SKM-1 (cell line): ENCODE data around the gene DDX20.

Experiments used
- DNase-seq: peaks from one replicate; lab custom pipeline; 2025; ENCODE audit not compliant: unreplicated experiment; lab: John Stamatoyannopoulos, UW

DDX20 gene, protein sequence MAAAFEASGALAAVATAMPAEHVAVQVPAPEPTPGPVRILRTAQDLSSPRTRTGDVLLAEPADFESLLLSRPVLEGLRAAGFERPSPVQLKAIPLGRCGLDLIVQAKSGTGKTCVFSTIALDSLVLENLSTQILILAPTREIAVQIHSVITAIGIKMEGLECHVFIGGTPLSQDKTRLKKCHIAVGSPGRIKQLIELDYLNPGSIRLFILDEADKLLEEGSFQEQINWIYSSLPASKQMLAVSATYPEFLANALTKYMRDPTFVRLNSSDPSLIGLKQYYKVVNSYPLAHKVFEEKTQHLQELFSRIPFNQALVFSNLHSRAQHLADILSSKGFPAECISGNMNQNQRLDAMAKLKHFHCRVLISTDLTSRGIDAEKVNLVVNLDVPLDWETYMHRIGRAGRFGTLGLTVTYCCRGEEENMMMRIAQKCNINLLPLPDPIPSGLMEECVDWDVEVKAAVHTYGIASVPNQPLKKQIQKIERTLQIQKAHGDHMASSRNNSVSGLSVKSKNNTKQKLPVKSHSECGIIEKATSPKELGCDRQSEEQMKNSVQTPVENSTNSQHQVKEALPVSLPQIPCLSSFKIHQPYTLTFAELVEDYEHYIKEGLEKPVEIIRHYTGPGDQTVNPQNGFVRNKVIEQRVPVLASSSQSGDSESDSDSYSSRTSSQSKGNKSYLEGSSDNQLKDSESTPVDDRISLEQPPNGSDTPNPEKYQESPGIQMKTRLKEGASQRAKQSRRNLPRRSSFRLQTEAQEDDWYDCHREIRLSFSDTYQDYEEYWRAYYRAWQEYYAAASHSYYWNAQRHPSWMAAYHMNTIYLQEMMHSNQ

DNA sequence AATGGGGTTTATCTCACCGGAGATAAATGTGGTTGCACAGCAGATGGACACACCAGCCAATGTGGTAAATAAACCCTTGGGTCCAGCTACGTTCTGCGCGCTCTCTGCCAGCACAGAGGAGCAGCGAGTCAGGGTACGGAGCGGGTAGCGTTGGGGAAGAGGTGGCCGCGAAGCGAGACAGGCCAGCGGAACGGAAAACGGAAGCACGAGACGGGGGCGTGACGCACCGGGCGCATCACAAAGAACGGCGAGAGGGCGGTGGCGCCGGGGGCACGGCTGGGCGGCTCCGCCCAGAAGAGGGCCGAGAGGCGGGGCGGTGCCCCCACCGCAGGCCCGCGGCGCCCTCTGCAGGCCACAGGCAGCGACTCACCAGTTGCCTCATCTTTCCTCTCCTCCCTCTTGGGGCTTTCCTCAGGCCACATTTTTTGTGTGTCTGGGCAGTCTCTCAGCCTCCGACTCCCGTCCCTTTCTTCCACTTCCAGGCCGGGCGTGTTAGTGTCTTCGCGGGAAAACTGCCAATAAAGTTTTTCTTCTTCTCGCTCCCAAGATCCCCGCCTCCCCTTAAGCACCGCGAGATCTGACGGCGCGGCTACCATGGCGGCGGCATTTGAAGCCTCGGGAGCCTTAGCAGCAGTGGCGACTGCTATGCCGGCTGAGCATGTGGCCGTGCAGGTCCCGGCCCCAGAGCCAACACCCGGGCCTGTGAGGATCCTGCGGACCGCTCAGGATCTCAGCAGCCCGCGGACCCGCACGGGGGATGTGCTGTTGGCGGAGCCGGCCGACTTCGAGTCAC is at the start of gene DDX20:
Gene DDX20 (plus strand): TSS at position 571 of the 793 bp plus-strand sequence. CDS start 24 bp downstream, at position 595.
- DNase-seq: peak; percentile 89

DNA sequence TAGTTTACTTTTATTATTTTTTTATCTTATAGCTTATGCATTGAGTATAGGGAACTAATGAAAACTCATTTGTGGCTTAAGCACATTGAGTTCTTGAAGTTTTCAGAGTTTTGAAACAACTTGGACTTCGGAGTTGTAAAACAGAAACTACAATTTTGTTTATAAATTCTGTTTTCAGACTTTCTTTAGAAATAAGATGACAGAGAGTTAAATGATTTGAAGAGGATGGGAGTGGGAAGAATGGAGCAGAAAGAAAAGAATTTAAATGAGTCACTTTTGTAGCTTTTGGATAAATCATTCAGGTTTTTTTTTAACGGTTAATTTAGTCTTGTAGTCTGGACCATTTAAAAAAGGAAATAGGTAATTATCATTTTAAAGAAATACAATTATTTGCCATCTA is 48.8 kb upstream of the DDX20 start:
- no peak for DNase-seq

DNA sequence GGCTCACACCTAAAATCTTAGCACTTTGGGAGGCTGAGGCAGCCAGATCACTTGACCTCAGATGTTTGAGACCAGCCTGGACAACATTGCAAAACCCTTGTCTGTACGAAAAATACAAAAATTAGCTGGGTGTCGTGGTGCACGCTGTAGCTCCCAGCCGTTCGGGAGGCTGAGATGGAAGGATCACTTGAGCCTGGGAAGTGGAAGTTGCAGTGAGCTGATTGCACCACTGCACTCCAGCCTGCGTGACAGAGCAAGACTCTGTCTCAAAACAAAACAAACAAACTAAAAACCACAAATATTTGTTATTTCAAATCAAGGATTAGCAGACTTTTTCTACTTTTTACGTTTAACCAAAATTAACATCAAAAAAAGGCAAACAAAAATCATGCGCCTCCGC is 47.8 kb upstream of the DDX20 start:
- no peak for DNase-seq

DNA sequence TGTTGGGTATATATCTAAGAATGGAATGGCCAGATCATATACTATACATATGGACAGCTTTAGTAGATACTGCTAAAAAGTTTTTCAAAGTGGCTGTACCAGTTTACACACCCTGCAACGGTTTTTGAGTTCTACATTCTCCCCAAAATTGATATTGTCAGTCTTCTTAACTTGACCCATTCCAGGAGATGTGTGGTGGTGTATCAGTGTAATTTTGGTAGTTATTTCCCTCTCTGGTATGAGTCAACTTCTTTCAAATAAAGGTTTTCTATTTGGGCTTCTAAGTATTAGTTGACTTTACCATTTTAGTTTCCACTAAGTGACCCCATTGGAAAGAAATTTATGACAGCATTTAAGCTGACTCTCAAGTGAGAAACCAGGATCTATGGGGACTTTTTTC is 45.7 kb upstream of the DDX20 start:
- no peak for DNase-seq

DNA sequence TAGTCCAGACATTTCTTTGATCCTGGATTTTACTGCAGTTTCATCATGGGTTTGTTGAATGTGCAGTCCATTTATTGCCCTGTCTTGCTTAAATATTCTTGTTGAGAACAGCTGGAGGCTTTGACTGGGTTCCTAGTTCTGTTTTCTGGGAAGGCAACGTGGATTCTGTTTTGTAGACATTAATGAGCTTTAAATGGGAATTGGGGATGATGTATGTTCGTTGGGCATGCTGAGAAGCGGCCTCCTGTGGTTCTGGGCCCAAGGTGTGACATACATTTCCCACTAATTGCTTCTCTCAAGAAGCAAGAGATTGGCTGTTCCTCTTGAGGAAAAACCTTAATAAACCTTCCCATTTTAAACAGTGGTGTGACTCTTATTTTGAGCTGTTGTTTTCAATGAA is 39.4 kb upstream of the DDX20 start:
- no peak for DNase-seq

DNA sequence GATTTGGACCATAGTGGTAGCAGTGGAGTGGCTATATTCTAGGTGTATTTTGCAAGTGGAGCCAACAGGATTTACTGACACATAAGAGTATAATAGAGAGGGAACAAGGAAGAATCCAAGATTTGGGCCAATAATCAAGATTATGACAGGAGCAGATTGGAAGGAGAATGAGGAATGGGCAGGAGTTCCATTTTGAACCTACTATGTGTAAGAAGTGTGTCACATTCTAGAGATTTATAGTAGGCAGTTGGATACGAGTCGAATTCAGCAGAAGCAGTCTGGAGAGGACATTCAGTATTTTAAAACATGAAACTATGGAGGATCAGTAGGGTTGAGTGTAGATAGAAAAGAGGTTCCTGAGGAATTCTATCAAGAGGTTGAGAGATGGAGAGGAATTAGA is 38.3 kb upstream of the DDX20 start:
- no peak for DNase-seq

DNA sequence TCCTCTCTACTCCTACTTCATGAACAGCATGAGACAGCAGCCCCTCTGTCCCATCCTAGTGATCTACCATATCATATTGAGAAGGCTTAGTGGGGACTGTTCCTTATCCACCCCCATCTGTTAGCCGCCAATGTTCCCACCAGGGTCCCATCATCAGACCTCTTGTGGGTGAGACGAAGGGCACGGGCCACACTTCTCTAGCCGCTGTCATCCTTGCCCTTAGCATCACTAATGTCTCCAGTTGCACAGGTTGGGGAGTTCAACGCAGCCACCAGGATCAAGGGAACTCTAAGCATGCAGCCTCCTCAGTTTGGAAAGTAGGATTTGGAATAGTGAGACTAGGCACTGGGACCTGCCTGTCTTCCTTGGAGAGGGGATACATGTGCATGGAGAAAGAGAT is 36.6 kb upstream of the DDX20 start:
- DNase-seq: no peak

DNA sequence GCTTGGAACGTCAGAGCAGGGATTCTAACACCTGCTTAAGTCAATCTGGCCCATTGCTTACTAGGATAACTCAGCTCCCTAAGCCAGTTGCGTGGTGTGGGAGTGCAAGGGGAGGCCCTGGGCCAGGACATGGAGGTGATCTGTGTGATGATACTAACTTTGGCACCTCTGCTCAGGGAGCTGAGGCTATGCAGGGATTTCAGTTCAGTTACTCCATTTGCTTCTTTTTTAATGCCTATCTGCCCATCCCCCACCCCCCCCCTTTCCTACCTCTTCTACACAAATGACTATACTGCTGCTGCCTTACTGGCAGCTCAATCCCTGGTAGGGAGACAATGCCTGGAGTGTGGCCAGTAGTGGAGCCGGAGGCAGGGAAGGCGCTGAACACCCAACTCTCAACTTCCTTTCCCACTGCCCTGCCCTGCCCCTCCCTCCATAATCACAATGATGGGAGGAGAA is 36.0 kb upstream of the DDX20 start:
- DNase-seq: no peak

DNA sequence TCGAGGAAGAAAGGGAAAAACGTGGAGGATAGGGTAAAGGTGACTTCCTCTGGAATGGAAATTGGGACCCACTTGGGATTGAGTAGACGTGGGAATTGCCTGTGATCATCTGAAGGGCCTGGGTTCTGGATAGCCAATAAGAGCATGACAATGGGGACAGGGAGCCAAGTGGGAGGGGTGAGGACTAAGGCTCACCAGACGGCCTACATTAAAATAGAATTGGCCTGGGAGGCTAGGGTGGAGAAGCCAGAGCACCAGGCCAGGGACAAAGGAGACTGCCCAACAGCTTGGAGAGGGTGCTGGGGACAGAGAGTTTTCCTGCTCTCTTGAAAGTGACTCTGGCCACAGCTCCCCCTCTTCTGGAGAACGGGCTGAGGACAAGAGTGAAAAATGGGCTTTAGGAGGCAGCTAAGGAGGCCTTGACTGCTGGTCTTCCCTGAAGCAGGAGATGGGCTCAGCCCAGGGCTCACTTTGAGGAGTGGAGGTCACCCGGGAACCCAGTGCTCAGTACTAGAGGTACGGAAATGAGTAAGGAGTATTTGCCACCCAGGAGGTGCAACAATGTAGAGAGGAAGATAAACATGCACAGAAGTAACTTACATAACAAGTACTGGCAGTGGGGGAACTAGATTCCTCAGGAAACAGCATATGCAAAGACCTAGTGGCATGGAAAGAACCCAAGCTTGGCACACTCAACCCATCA is 35.3 kb upstream of the DDX20 start:
- no peak for DNase-seq

DNA sequence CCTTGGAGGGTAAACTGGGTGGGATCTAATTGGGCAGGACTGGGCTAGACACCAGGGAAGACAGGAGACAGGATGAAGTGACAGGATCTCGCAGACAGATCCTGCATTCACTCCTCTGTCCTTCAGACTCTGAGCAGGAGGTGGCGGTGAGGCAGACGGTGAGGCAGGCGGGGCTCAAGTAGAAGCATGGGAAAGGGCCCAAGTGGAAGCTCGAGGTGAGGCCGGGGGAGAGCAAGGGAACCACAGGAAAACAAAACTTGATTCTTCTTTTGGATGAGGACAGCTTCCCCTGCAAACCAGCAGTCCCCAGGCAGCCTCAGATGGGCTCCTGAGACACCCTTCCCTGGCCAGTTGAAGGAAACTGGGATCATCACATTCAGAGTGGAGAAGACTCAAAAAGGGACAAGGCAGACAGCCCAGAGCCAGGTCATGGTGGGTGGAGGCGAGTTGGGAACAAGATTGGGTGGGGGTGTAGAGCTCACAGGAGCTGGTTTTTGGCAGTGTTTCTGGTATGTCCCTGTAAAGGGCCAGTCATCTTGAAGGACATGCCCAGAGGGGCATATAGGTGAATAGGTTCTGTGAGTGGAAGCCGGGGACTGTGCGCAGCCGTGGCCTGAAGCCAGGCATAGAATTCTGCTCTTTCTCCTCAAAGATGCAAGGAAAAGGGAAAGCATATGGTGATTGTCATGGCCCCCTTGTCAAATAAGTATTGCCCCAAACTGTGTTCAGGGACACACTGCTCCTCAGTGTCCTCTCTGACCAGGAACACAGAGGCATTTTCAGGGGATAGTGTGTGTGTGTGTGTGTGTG is 34.5 kb upstream of the DDX20 start:
- DNase-seq: no peak

DNA sequence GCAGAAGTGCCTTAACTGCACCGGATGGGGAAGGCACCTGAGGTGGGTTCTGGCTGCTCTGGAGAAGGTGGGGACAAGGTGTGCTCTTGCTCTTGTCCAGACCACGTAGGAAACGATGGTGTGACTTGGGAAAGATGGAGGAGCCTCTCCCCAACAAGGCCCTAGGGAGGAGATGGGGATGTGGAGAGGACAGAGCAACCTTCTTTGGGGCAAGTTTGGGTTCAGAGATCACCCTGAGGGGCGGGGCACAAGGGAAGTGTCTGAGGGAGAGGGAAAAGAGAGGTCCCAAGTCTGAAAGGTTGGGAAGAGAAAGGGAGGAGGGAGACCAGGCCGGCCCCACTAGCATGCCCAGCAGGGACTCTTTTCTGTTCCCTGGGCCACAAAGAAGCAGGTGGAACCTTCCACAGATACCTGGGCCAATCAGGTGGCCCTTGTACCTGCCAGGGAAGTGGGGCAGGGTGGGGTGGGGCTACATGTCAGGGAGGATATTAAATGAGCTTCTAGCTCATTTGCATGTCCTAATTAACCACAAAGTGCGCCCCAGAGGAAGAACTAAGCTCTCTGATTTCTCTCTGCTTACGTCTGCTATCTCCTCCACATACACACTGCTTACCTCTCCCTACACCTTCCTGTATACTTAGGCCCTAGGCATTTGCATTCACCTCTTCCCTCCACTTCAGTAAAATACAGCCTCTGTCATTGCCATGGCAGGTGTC is 32.5 kb upstream of the DDX20 start:
- no peak for DNase-seq

DNA sequence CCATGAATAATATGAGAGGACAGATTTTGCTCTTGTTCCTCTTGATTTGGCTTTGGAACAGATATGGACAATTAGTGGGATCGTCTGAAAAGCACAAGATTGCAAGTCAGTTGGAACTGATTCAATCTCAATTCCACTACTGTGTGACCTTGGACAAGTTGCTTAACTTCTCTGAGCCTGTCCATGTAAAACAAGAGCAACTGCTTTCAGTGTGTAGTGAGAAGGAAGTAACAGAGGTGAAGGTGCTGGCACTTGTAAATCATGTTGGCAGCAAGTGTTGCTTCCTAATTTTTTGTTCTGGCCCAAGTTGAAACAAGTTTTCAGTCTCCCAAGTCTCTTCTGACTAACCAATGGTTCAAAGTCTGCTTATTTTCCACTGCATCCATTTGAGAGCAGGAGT is 31.8 kb upstream of the DDX20 start:
- DNase-seq: no peak

DNA sequence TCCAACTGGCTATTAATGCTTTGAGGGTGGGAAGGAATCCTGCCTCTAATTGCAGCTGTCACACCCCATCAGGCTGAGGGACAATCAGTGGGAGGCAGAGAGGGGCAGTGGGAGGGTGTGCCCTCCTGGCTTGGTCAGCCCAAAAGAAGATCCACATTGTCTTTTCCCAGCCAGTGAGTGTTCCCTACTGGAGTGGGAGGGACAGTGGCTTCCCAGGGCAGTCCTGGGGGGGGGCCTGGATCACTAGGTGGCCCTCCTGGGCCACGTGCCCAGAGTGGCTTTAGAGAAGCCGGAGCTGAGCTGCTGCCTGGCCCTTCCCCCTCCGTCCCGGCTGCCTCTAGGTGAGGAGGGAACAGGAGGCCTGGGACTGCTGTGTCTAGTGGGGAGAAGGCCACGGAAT is 30.5 kb upstream of the DDX20 start:
- no peak for DNase-seq

DNA sequence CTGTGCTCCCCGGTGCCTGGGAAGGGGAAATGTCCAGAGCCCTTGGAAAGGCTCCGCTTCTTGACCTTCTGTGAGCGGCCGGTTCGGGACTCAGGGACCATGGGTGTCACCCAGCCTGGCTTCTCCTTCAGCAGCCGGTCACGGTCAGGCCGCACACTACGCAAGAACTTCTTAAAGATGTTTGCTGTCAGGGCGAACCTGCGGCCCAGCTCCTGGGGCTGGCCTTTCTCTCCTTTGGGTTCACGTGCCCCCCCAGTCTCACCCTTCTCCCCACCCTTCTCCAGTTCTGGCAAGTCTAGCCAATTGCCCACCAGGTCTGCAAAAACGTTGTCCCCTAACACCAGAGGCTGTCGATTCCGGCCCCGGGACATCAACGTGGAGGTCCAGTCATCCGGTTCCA is 28.6 kb upstream of the DDX20 start:
- no peak for DNase-seq

DNA sequence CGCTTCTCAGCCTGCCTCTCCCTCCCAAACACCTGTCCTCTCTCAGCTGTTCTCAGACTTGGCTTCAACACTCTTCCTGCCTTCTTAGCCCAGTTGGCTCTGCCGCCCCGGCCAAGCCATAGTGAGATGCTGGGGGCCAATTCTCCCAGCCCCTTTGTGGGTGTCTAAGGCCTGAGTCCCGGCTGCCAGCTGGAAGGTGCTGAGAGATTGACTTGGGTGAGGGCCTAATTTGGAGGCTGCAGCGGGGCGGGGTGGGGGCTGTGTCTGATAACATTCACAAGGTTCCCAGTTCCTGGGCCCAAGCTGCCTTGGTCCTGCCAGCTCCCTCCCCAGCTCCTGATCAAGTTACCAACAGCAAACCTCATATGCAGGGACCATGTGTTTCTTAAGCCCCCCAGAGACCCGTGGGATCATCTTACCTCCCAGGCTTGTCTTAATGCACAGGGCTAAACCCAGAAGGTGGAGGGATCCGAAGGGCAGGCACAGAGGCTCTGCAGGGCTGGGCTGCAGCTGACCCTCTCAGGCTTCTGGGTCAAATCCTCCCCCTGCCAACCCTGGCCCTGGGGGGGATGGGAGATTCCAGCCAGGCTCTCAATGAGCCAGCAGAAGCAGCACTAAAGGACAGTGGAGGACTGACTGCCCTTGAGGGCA is 26.3 kb upstream of the DDX20 start:
- DNase-seq: no peak

DNA sequence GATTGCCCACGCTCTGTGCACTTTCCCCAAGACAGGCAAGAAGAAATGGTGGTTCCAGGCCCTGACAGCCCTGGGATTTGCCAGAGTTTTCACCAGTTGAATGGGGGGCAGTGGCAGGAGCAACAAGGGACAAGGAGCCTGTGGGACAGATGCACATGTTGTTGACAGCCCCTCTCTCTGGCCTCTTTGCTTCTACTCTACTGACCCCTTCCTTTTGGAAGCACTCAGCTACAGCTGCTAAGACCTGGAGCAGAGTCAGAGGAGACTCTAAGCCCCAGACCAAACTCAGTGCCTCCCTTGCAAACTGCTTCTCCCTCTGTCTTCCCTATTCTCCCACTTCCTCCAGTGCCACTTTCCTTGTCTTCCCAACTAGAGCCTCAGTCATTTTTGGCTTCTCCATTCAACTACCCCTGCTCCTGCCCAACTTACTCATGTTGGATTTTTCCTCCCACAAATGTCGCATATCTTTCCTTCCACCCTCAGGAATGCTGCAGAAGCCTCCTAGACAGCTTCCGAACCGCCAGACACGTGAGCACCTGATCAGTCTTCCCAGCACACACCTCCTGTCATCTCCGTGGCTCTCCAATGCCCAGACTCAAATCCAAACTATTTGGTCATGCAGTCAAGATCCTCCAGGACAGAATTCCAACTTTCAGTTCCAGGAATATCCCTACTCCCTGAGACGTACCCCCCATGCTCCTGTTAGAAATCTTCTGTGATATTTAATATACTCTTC is 25.6 kb upstream of the DDX20 start:
- DNase-seq: no peak

DNA sequence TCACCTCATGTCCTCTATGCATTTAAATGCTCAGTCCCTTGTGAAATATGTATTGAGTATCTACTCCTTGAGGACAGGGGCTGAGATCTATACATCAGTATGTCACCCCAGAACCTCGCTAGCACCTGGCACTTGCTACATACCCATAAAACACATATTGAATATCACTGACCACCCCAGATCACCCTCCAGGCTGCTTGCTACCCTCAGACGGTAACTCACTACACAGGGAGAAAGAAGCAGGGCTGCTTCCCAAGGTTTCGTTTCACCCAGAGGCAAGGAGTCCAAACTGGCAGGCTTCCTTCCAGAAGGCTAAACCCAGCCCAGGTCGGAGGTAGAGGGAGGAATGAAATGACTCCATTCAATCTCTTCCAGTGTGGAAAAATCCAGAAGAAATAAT is 25.0 kb upstream of the DDX20 start:
- DNase-seq: no peak

DNA sequence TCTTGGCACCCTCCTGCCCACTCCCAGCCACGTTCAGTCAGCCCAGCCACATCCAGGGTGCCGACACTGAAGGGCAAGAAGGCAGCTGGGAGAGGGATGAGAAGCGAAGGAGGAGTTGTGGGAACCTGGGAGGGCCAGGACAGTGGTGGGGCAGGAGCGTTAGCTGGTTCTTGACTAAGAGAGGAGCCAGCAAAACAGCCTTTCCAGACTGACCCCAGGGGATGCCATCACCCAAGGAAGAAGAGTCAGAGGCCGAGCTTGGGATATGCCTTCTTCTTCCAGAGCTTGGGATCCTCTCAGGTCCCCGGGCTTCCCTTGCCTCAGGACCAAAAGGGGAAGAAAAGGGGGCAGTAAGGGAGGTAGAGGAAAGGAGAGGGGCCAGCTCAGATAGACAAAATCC is 23.7 kb upstream of the DDX20 start:
- no peak for DNase-seq
